ENCODE data around the gene POLR2H. TPM values are rescaled to one million over a fixed set of nuclear protein-coding genes. Genes with fewer than 3 reads are reported as not detected.

Gene POLR2H
- total and polyA plus RNA-seq, 2 donors (not counting 1 experiment from before 2014, with no cell fraction given): 60.4 to 106 TPM

DNA sequence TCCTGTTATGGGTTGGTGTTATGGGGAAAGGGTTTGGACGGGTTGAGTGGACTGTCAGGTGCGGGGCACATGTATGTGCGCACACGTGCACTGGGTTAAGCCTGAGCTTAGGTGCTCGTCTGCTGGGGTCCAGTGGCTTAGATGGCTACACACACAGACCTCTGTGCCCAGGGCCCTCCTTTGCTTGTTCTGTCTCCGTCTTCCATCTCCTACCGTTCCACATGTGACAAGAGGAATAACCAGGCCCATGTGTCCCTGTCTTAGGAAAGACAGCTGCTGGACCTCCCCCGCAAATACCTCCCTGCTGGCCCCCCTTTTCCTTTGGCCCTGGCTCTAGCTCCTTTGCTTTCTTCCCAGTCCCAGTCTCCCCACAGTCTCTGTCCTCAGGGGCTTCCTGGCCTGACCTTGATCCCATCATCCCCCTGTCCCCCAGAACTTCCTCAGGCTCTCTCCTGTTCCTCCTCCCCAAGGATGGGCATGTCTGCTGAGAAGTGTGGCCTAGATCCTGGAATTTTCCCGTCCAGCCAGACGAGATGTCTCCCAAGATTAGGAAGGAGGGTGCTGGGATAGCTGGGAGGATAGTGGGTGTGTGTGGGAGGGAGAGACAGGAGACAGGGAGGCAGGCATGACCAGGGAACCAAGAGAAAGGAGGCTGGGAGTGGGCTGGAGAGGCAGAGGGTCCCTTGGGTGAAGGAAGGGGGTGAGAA, 17.3 kb downstream of the POLR2H start:
- intact Hi-C loops (cut with micrococcal nuclease): no loop called here
- no peaks in the 10 kb centered on the region for H3K9me3 Mint-ChIP-seq (ENCODE audit: insufficient read depth)
- H3K9ac ChIP-seq (ENCODE audit: low read length): no peak overlapping the region

More for the DNA sequence above, 17.3 kb downstream of the POLR2H start:
- no peak for DNase-seq
- Histone ChIP-seq H3K27me3 (replicated peaks in 1 of 4; ENCODE audit: control extremely low read depth in 1 of 4, control insufficient read depth in 3 of 4, insufficient read depth in 4 of 4, low read length in 3 of 4) (peaks cover 0 to 66% (median 24%) of the 10 kb centered on the region in 4 experiments), H3K4me3 (ENCODE audit: control extremely low read depth in 1 of 5, extremely low read depth in 1 of 5, insufficient read depth in 1 of 5, low read depth in 2 of 5, low read length in 4 of 5) (no peak overlapping the region), H3K4me2 (replicated peaks; ENCODE audit: low read depth, low read length, poor library complexity, severe bottlenecking) (no peak overlapping the region), H3K9me3 (ENCODE audit: control extremely low read depth in 1 of 3, control insufficient read depth in 2 of 3, insufficient read depth in 1 of 3, low read length in 2 of 3) (peaks cover 0 to 5% (median 0%) of the 10 kb centered on the region in 3 donors), H3K4me1 (ENCODE audit: control insufficient read depth in 2 of 2, insufficient read depth in 2 of 2, low read length in 2 of 2) (peaks cover 13 to 15% of the 10 kb centered on the region in 2 donors), H4K20me1 (ENCODE audit: control insufficient read depth, insufficient read depth, low read length, poor library complexity, severe bottlenecking) (no peaks in the 10 kb centered on the region), H2AFZ (ENCODE audit: insufficient read depth, low read depth, low read length, poor library complexity, severe bottlenecking) (no peak overlapping the region), H3K36me3 (replicated peaks in 1 of 2; ENCODE audit: control extremely low read depth in 1 of 2, control insufficient read depth in 1 of 2, extremely low read depth in 1 of 2, insufficient read depth in 2 of 2, low read length in 1 of 2) (no peaks in the 10 kb centered on the region), H3K79me2 (ENCODE audit: control insufficient read depth, insufficient read depth, low read length) (no peaks in the 10 kb centered on the region), H3K27ac (ENCODE audit: low read length in 2 of 2) (no peak overlapping the region)
- Mint-ChIP-seq H3K4me3 (peak overlapping the region; percentile 79), H3K4me1 (peaks cover 18% of the 10 kb centered on the region), H3K27me3 (peaks cover 59% of the 10 kb centered on the region), H3K27ac (no peak overlapping the region)
- TF ChIP-seq, protein P1, sequence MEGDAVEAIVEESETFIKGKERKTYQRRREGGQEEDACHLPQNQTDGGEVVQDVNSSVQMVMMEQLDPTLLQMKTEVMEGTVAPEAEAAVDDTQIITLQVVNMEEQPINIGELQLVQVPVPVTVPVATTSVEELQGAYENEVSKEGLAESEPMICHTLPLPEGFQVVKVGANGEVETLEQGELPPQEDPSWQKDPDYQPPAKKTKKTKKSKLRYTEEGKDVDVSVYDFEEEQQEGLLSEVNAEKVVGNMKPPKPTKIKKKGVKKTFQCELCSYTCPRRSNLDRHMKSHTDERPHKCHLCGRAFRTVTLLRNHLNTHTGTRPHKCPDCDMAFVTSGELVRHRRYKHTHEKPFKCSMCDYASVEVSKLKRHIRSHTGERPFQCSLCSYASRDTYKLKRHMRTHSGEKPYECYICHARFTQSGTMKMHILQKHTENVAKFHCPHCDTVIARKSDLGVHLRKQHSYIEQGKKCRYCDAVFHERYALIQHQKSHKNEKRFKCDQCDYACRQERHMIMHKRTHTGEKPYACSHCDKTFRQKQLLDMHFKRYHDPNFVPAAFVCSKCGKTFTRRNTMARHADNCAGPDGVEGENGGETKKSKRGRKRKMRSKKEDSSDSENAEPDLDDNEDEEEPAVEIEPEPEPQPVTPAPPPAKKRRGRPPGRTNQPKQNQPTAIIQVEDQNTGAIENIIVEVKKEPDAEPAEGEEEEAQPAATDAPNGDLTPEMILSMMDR (IDR thresholded peaks at IDR 0.05): no peak
- TF ChIP-seq EZH2 (IDR thresholded peaks at IDR 0.05; ENCODE audit: borderline replicate concordance, insufficient read depth, low read depth, low read length, poor library complexity, severe bottlenecking): no peak
- 90% methylated on average over 10 of the region's 10 CpGs for whole genome bisulfite sequencing (ENCODE audit: insufficient coverage)
- POLR2A ChIA-PET: no interaction called here
- CTCF ChIA-PET: interaction anchor here (1.5 kb wide), 1 partner anchor 10 kb away, joined by 3 read pairs; no protein-coding TSS in a partner anchor
- ATAC-seq (ENCODE audit: low read depth): no peak
